ENCODE data around the gene DSG2. TPM values are rescaled to one million over a fixed set of nuclear protein-coding genes. Genes with fewer than 3 reads are reported as not detected.
"Not testable (repeated sequence)": the region's sequence is repeated elsewhere in the genome, so short reads cannot be mapped to it uniquely, and the experiment has no call there.

DSG2 gene
- total RNA-seq, 2 experiments from 2014 or later: 0.11 to 0.14 TPM

GRCh38 chr18:31506024-31506742 lies 8.2 kb downstream of the DSG2 start:
- Mint-ChIP-seq H3K4me1 (ENCODE audit: low read depth) (no peaks in the 10 kb centered on the region), H3K27me3 (peaks cover 6% of the 10 kb centered on the region), H3K27ac (no peak overlapping the region), H3K9me3 (no peaks in the 10 kb centered on the region), H3K4me3 (no peak overlapping the region), H3K36me3 (ENCODE audit: low read depth) (no peaks in the 10 kb centered on the region)
- ATAC-seq (ENCODE audit: poor library complexity) (no peak), DNase-seq (no peak)
- Histone ChIP-seq H3K9me3 (ENCODE audit: control insufficient read depth in 1 of 2, insufficient read depth in 1 of 2, low read length in 2 of 2) (no peaks in the 10 kb centered on the region), H3K36me3 (ENCODE audit: insufficient read depth, low read length) (no peaks in the 10 kb centered on the region), H3K4me3 (ENCODE audit: low read length) (no peak overlapping the region), H3K27me3 (ENCODE audit: control insufficient read depth in 1 of 2, insufficient read depth in 2 of 2, low read length in 2 of 2) (peaks cover 0 to 4% of the 10 kb centered on the region in 2 experiments), H3K27ac (ENCODE audit: low read depth in 1 of 2, low read length in 2 of 2) (no peak overlapping the region), H3K4me1 (ENCODE audit: insufficient read depth, low read length) (no peaks in the 10 kb centered on the region)
- ChIA-PET CTCF (no interaction called here), POLR2A (no interaction called here)
- no peak for TF ChIP-seq CTCF (IDR thresholded peaks at IDR 0.05)
- intact Hi-C loops (cut with DNase I, micrococcal nuclease): no loop called here

- POLR2A ChIA-PET; H3K4me1 Mint-ChIP-seq (ENCODE audit: low read depth); H3K4me3 ChIP-seq (ENCODE audit: low read length); H3K9me3 Mint-ChIP-seq; DNase-seq; intact Hi-C loops (cut with DNase I, micrococcal nuclease); H3K9me3 ChIP-seq (ENCODE audit: control insufficient read depth in 1 of 2, insufficient read depth in 1 of 2, low read length in 2 of 2); H3K36me3 ChIP-seq (ENCODE audit: insufficient read depth, low read length); H3K4me3 Mint-ChIP-seq; CTCF ChIA-PET; H3K4me1 ChIP-seq (ENCODE audit: insufficient read depth, low read length); H3K27ac Mint-ChIP-seq; H3K27me3 ChIP-seq (ENCODE audit: control insufficient read depth in 1 of 2, insufficient read depth in 2 of 2, low read length in 2 of 2); H3K27ac ChIP-seq (ENCODE audit: low read depth in 1 of 2, low read length in 2 of 2); ATAC-seq (ENCODE audit: poor library complexity); H3K36me3 Mint-ChIP-seq (ENCODE audit: low read depth); H3K27me3 Mint-ChIP-seq: not testable (repeated sequence)
Observed at GRCh38 chr18:31507124-31507523, 9.1 kb downstream of the DSG2 start.

GRCh38 chr18:31508781-31509180 lies 10.8 kb downstream of the DSG2 start:
- H3K4me3 ChIP-seq (ENCODE audit: low read length): no peak overlapping the region
- intact Hi-C loops (cut with DNase I, micrococcal nuclease): no loop called here
- CTCF ChIA-PET: no interaction called here
- ATAC-seq (ENCODE audit: poor library complexity) (no peak), DNase-seq (no peak)
- H3K36me3 ChIP-seq (ENCODE audit: insufficient read depth, low read length): no peaks in the 10 kb centered on the region
- no peaks in the 10 kb centered on the region for H3K27me3 Mint-ChIP-seq
- TF ChIP-seq CTCF (IDR thresholded peaks at IDR 0.05): no peak
- no peaks in the 10 kb centered on the region for H3K4me1 ChIP-seq (ENCODE audit: insufficient read depth, low read length)
- no peaks in the 10 kb centered on the region for H3K36me3 Mint-ChIP-seq (ENCODE audit: low read depth)
- no peak overlapping the region for H3K4me3 Mint-ChIP-seq
- no peaks in the 10 kb centered on the region for H3K9me3 Mint-ChIP-seq
- H3K27me3 ChIP-seq (ENCODE audit: control insufficient read depth in 1 of 2, insufficient read depth in 2 of 2, low read length in 2 of 2): no peaks in the 10 kb centered on the region
- H3K9me3 ChIP-seq (ENCODE audit: control insufficient read depth in 1 of 2, insufficient read depth in 1 of 2, low read length in 2 of 2): no peaks in the 10 kb centered on the region
- H3K4me1 Mint-ChIP-seq (ENCODE audit: low read depth): no peaks in the 10 kb centered on the region
- no peak overlapping the region for H3K27ac ChIP-seq (ENCODE audit: low read depth in 1 of 2, low read length in 2 of 2)
- H3K27ac Mint-ChIP-seq: no peak overlapping the region
- POLR2A ChIA-PET: no interaction called here

GRCh38 chr18:31509571-31509970 lies 11.6 kb downstream of the DSG2 start:
- no peaks in the 10 kb centered on the region for H3K9me3 Mint-ChIP-seq
- intact Hi-C loops (cut with DNase I, micrococcal nuclease): no loop called here
- Histone ChIP-seq H3K4me3 (ENCODE audit: low read length) (no peak overlapping the region), H3K4me1 (ENCODE audit: insufficient read depth, low read length) (no peaks in the 10 kb centered on the region), H3K9me3 (ENCODE audit: control insufficient read depth in 1 of 2, insufficient read depth in 1 of 2, low read length in 2 of 2) (no peaks in the 10 kb centered on the region), H3K27ac (ENCODE audit: low read depth in 1 of 2, low read length in 2 of 2) (no peak overlapping the region), H3K27me3 (ENCODE audit: control insufficient read depth in 1 of 2, insufficient read depth in 2 of 2, low read length in 2 of 2) (no peaks in the 10 kb centered on the region), H3K36me3 (ENCODE audit: insufficient read depth, low read length) (no peaks in the 10 kb centered on the region)
- ChIA-PET POLR2A (no interaction called here), CTCF (no interaction called here)
- no peaks in the 10 kb centered on the region for H3K4me1 Mint-ChIP-seq (ENCODE audit: low read depth)
- ATAC-seq (ENCODE audit: poor library complexity) (no peak), DNase-seq (no peak)
- H3K27ac Mint-ChIP-seq: no peak overlapping the region
- no peaks in the 10 kb centered on the region for H3K27me3 Mint-ChIP-seq
- no peak overlapping the region for H3K4me3 Mint-ChIP-seq
- no peaks in the 10 kb centered on the region for H3K36me3 Mint-ChIP-seq (ENCODE audit: low read depth)
- TF ChIP-seq CTCF (IDR thresholded peaks at IDR 0.05): no peak

All from CD4-positive, alpha-beta T cell (primary cell).